Neural cell (in vitro differentiated cells): ENCODE results near the gene IL17RB. TPM values are rescaled to one million over a fixed set of nuclear protein-coding genes. Genes with fewer than 3 reads are reported as not detected.

Experiments used
- H2AFZ ChIP-seq: fragments of 200-600, 300-800 bp; sonication (generic), shearing (Covaris generic); 2 replicates; pipeline ENCODE4 v1.6.0; 2014; ENCODE audit warnings: low read depth, mild to moderate bottlenecking, antibody characterized with exemption, low read length, moderate library complexity
- H3F3A ChIP-seq: fragments of 200-600 bp; shearing (Covaris generic); 2 replicates; pipeline ENCODE4 v1.6.1; 2016; ENCODE audit warnings: mild to moderate bottlenecking, moderate library complexity, mixed read lengths, antibody characterized with exemption, low read length; ENCODE audit not compliant: insufficient read depth, poor library complexity, severe bottlenecking
- H3K27ac ChIP-seq: fragments of 200-600, 300-800 bp; sonication (generic), shearing (Covaris generic); 2 replicates; pipeline ENCODE4 v1.5.1; 2014; ENCODE audit warnings: mild to moderate bottlenecking, low read length, moderate library complexity
- H3K27me3 ChIP-seq: fragments of 300-800, 200-600 bp; sonication (generic), shearing (Covaris generic); 2 replicates; pipeline ENCODE4 v1.6.0; 2014; ENCODE audit warnings: mild to moderate bottlenecking, low read depth, low read length, moderate library complexity; ENCODE audit not compliant: insufficient read depth
- H3K36me3 ChIP-seq: fragments of 300-800, 200-600 bp; sonication (generic), shearing (Covaris generic); 2 replicates; pipeline ENCODE4 v1.5.1; 2014; ENCODE audit warnings: mild to moderate bottlenecking, antibody characterized with exemption, low read length, moderate library complexity; ENCODE audit not compliant: insufficient read depth
- H3K4me2 ChIP-seq: fragments of 300-800, 200-600 bp; sonication (generic), shearing (Covaris generic); 2 replicates; pipeline ENCODE4 v1.6.0; 2014; ENCODE audit warnings: mild to moderate bottlenecking, low read length
- H3K4me3 ChIP-seq: fragments of 300-800, 200-600 bp; sonication (generic), shearing (Covaris generic); 2 replicates; pipeline ENCODE4 v1.5.1; 2014; ENCODE audit warnings: mild to moderate bottlenecking, low read length, moderate library complexity
- H3K79me2 ChIP-seq: fragments of 200-600 bp; shearing (Covaris generic); replicated peaks from 2 replicates; pipeline ENCODE4 v1.6.0; 2014; ENCODE audit warnings: mild to moderate bottlenecking, low read length, moderate library complexity; ENCODE audit not compliant: insufficient read depth
- H3K9ac ChIP-seq: fragments of 300-800, 200-600 bp; sonication (generic), shearing (Covaris generic); 2 replicates; pipeline ENCODE4 v1.6.1; 2016; ENCODE audit warnings: mild to moderate bottlenecking, low read length, mixed read lengths
- H3K9me2 ChIP-seq: fragments of 200-600 bp; shearing (Covaris generic); 2 replicates; pipeline ENCODE4 v1.6.1; 2016; ENCODE audit warnings: mild to moderate bottlenecking, low read length, mixed read lengths; ENCODE audit not compliant: insufficient read depth
- H3K9me3 ChIP-seq: fragments of 200-600, 300-800 bp; sonication (generic), shearing (Covaris generic); 2 replicates; pipeline ENCODE4 v1.6.1; 2016; ENCODE audit warnings: mild to moderate bottlenecking, mixed run types, low read length, moderate library complexity, mixed read lengths
- H4K20me1 ChIP-seq: fragments of 200-600 bp; shearing (Covaris generic); 2 replicates; pipeline ENCODE4 v1.6.1; 2016; ENCODE audit warnings: mild to moderate bottlenecking, mixed run types; ENCODE audit not compliant: insufficient read depth
- EP300 ChIP-seq: fragments of 450-650 bp; conservative IDR thresholded peaks from 2 replicates; pipeline ENCODE4 v1.6.1; 2014; ENCODE audit warnings: antibody characterized with exemption, mild to moderate bottlenecking, moderate library complexity; ENCODE audit not compliant: poor library complexity, severe bottlenecking
- EZH2 ChIP-seq: fragments of 200-600, 300-800 bp; shearing (Covaris generic), sonication (generic); IDR thresholded peaks from 2 replicates; pipeline ENCODE4 v1.6.1; 2014; ENCODE audit warnings: antibody characterized with exemption, low read length, borderline replicate concordance, mild to moderate bottlenecking; ENCODE audit not compliant: insufficient read depth, poor library complexity, severe bottlenecking
- MXI1 ChIP-seq: fragments of 450-650 bp; conservative IDR thresholded peaks from 2 replicates; pipeline ENCODE4 v1.6.1; 2014; ENCODE audit warnings: antibody characterized with exemption, mild to moderate bottlenecking; ENCODE audit not compliant: poor library complexity, severe bottlenecking
- POLR2AphosphoS5 ChIP-seq: IDR thresholded peaks from 2 replicates; pipeline ENCODE4 v1.6.1; 2012
- RAD21 ChIP-seq: fragments of 450-650 bp; conservative IDR thresholded peaks from 2 replicates; pipeline ENCODE4 v1.6.1; 2014; ENCODE audit warnings: antibody characterized with exemption, mild to moderate bottlenecking, moderate library complexity
- SMC3 ChIP-seq: fragments of 450-650 bp; conservative IDR thresholded peaks from 2 replicates; pipeline ENCODE4 v1.6.1; 2014; ENCODE audit warnings: antibody characterized with exemption, mild to moderate bottlenecking, moderate library complexity; ENCODE audit not compliant: poor library complexity
- TAF1 ChIP-seq: IDR thresholded peaks from 2 replicates; pipeline ENCODE4 v1.6.1; 2012; ENCODE audit warnings: low read depth
- polyA plus RNA-seq: library from polyadenylated mRNA; depleted of rRNA; stranded (reverse); fragments of >200 nt; gene quantifications from 2 replicates; pipeline ENCODE4 v1.2.3, GENCODE V29; 2014
- TF ChIP-seq, protein P1 (sequence below): fragments of 450-650 bp; IDR thresholded peaks from 2 replicates; pipeline ENCODE4 v1.5.1; 2014; ENCODE audit warnings: antibody characterized with exemption, mild to moderate bottlenecking, moderate library complexity; ENCODE audit not compliant: poor library complexity, severe bottlenecking
- TF ChIP-seq, protein P2 (sequence below): IDR thresholded peaks from 2 replicates; pipeline ENCODE4 v1.6.1; 2012; ENCODE audit warnings: borderline replicate concordance

IL17RB gene
- polyA plus RNA-seq, 1 donor from 2014 or later: 0.83 TPM

DNA sequence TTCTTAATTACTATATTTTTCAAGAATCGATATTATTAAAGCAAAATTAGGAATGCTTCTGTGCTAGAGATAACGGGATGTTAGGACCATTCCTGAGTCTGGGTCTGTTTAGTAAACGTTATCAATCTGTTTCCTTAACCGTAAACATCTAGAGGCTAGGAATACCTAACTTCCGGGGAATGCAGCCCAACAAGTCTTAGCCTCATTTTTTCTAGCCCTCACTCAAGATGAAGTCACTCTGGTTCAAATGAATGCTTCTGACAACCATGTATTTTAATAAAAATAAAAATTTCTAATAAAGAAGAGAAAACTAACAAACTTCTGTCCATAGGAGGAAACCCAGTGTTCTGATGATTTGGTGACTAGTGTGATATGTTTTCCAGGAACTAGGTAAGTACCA is 56.3 kb downstream of the IL17RB start:
- no peak for TF ChIP-seq TAF1
- no peak for TF ChIP-seq SMC3
- no peak for TF ChIP-seq POLR2AphosphoS5
- no peak for TF ChIP-seq MXI1
- no peak for TF ChIP-seq RAD21
- no peak for TF ChIP-seq EP300
- TF ChIP-seq, protein P1, sequence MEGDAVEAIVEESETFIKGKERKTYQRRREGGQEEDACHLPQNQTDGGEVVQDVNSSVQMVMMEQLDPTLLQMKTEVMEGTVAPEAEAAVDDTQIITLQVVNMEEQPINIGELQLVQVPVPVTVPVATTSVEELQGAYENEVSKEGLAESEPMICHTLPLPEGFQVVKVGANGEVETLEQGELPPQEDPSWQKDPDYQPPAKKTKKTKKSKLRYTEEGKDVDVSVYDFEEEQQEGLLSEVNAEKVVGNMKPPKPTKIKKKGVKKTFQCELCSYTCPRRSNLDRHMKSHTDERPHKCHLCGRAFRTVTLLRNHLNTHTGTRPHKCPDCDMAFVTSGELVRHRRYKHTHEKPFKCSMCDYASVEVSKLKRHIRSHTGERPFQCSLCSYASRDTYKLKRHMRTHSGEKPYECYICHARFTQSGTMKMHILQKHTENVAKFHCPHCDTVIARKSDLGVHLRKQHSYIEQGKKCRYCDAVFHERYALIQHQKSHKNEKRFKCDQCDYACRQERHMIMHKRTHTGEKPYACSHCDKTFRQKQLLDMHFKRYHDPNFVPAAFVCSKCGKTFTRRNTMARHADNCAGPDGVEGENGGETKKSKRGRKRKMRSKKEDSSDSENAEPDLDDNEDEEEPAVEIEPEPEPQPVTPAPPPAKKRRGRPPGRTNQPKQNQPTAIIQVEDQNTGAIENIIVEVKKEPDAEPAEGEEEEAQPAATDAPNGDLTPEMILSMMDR: no peak
- no peak for TF ChIP-seq EZH2
- TF ChIP-seq, protein P2, sequence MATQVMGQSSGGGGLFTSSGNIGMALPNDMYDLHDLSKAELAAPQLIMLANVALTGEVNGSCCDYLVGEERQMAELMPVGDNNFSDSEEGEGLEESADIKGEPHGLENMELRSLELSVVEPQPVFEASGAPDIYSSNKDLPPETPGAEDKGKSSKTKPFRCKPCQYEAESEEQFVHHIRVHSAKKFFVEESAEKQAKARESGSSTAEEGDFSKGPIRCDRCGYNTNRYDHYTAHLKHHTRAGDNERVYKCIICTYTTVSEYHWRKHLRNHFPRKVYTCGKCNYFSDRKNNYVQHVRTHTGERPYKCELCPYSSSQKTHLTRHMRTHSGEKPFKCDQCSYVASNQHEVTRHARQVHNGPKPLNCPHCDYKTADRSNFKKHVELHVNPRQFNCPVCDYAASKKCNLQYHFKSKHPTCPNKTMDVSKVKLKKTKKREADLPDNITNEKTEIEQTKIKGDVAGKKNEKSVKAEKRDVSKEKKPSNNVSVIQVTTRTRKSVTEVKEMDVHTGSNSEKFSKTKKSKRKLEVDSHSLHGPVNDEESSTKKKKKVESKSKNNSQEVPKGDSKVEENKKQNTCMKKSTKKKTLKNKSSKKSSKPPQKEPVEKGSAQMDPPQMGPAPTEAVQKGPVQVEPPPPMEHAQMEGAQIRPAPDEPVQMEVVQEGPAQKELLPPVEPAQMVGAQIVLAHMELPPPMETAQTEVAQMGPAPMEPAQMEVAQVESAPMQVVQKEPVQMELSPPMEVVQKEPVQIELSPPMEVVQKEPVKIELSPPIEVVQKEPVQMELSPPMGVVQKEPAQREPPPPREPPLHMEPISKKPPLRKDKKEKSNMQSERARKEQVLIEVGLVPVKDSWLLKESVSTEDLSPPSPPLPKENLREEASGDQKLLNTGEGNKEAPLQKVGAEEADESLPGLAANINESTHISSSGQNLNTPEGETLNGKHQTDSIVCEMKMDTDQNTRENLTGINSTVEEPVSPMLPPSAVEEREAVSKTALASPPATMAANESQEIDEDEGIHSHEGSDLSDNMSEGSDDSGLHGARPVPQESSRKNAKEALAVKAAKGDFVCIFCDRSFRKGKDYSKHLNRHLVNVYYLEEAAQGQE: no peak
- Histone ChIP-seq H3K27ac (no peak overlapping the region), H3K9ac (no peak overlapping the region)

DNA sequence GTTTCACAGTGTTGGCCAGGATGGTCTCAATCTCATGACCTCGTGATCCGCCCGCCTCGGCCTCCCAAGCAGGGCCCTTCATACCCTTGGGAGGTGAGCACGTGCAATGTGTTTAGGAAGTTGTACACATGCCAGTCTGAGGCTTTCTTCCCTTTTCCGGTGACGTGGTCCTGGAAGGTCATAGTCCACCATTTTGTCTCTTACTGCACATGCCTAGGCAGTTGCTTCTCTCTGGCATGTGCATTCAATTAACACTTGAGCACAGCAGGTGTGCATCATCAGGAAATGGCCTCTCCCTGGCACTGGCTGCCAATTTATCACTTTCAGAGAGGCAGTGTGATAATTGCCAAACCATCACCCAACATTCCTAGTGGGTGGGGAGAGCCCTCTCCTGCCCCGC is 67.0 kb downstream of the IL17RB start:
- Histone ChIP-seq H3K27me3 (no peaks in the 10 kb centered on the region), H4K20me1 (no peaks in the 10 kb centered on the region), H3K79me2 (no peaks in the 10 kb centered on the region), H3K4me2 (no peak overlapping the region), H3K27ac (no peak overlapping the region), H2AFZ (no peak overlapping the region), H3K9me2 (no peaks in the 10 kb centered on the region), H3K36me3 (no peaks in the 10 kb centered on the region), H3F3A (no peaks in the 10 kb centered on the region), H3K9me3 (no peaks in the 10 kb centered on the region), H3K9ac (no peak overlapping the region), H3K4me3 (no peak overlapping the region)
- TF ChIP-seq MXI1 (no peak), EZH2 (no peak), TAF1 (no peak), EP300 (no peak), SMC3 (no peak), RAD21 (no peak), POLR2AphosphoS5 (no peak)
- TF ChIP-seq, protein P2: no peak
- TF ChIP-seq, protein P1: no peak

More for the DNA sequence above, 56.3 kb downstream of the IL17RB start:
- no peaks in the 10 kb centered on the region for H3F3A ChIP-seq
- H3K79me2 ChIP-seq: no peaks in the 10 kb centered on the region
- no peaks in the 10 kb centered on the region for H3K27me3 ChIP-seq
- H3K9me2 ChIP-seq: no peaks in the 10 kb centered on the region
- no peaks in the 10 kb centered on the region for H4K20me1 ChIP-seq
- no peak overlapping the region for H3K4me2 ChIP-seq
- H3K9me3 ChIP-seq: no peaks in the 10 kb centered on the region
- no peaks in the 10 kb centered on the region for H3K36me3 ChIP-seq
- no peak overlapping the region for H3K4me3 ChIP-seq
- H2AFZ ChIP-seq: no peak overlapping the region
